ENCODE data around the gene NR6A1. TPM values are rescaled to one million over a fixed set of nuclear protein-coding genes. Genes with fewer than 3 reads are reported as not detected.

The NR6A1 gene
- total and polyA plus RNA-seq, 11 donors: 0.65 to 5.7 (median 1.6) TPM

- Histone ChIP-seq H3K27ac (no peak overlapping the region), H3K9me3 (peaks cover 0 to 3% (median 0%) of the 10 kb centered on the region in 12 donors), H3K36me3 (no peaks in the 10 kb centered on the region), H3K4me1 (peaks cover 0 to 13% (median 0%) of the 10 kb centered on the region in 12 donors), H3K27me3 (no peaks in the 10 kb centered on the region), H3K4me3 (no peak overlapping the region)
- WGBS, 4 donors: 81 to 90% (median 87%) methylated on average over 1 of the region's 1 CpG
- intact Hi-C loops (cut with DNase I): loop anchor here in 1 of 10 donors (10.0 kb wide), 1 partner anchor 154 kb away; no protein-coding TSS in a partner anchor
- no peak for ATAC-seq
- TF ChIP-seq CTCF (IDR thresholded peaks at IDR 0.05) (no peak), POLR2A (IDR thresholded peaks at IDR 0.05) (no peak)
- DNase-seq: no peak
These were observed 62.3 kb downstream of the NR6A1 start for GRCh38 chr9:124708633-124709291.

- ATAC-seq (no peak), DNase-seq (no peak)
- H3K27ac ChIP-seq: no peak overlapping the region
- intact Hi-C loops (cut with DNase I): loop anchor here in 1 of 10 donors (10.0 kb wide), 1 partner anchor 153 kb away; no protein-coding TSS in a partner anchor
- H3K4me1 ChIP-seq: peaks cover 0 to 13% (median 0%) of the 10 kb centered on the region in 12 donors
- no peaks in the 10 kb centered on the region for H3K27me3 ChIP-seq
- TF ChIP-seq CTCF (IDR thresholded peaks at IDR 0.05): no peak
- TF ChIP-seq POLR2A (IDR thresholded peaks at IDR 0.05): no peak
- H3K36me3 ChIP-seq: no peaks in the 10 kb centered on the region
- no peak overlapping the region for H3K4me3 ChIP-seq
- 72 to 91% (median 85%) methylated on average over 2 of the region's 2 CpGs for WGBS, 4 donors
- peaks cover 0 to 3% (median 0%) of the 10 kb centered on the region in 12 donors for H3K9me3 ChIP-seq
These were observed 63.0 kb downstream of the NR6A1 start for GRCh38 chr9:124708074-124708473.

- Histone ChIP-seq H3K9me3 (peaks cover 0 to 3% (median 0%) of the 10 kb centered on the region in 12 donors), H3K36me3 (no peaks in the 10 kb centered on the region), H3K4me1 (peaks cover 0 to 13% (median 0%) of the 10 kb centered on the region in 12 donors), H3K27ac (no peak overlapping the region), H3K4me3 (no peak overlapping the region), H3K27me3 (no peaks in the 10 kb centered on the region)
- 77 to 84% (median 80%) methylated on average over 3 of the region's 3 CpGs for WGBS, 4 donors
- intact Hi-C loops (cut with DNase I): loop anchor here in 1 of 10 donors (10.0 kb wide), 1 partner anchor 153 kb away; no protein-coding TSS in a partner anchor
- DNase-seq (no peak), ATAC-seq (no peak)
- TF ChIP-seq CTCF (IDR thresholded peaks at IDR 0.05) (no peak), POLR2A (IDR thresholded peaks at IDR 0.05) (no peak)
These were observed 63.4 kb downstream of the NR6A1 start for GRCh38 chr9:124707666-124708065.

GRCh38 chr9:124706685-124707084 lies 64.4 kb downstream of the NR6A1 start:
- whole genome bisulfite sequencing, 4 donors: 90 to 95% (median 92%) methylated on average over 7 of the region's 7 CpGs
- no peak for DNase-seq
- Histone ChIP-seq H3K9me3 (peaks cover 0 to 3% (median 0%) of the 10 kb centered on the region in 12 donors), H3K4me3 (no peak overlapping the region), H3K36me3 (no peaks in the 10 kb centered on the region), H3K27ac (no peak overlapping the region), H3K27me3 (no peaks in the 10 kb centered on the region), H3K4me1 (peaks cover 0 to 12% (median 0%) of the 10 kb centered on the region in 12 donors)
- TF ChIP-seq CTCF (IDR thresholded peaks at IDR 0.05): no peak
- TF ChIP-seq POLR2A (IDR thresholded peaks at IDR 0.05): no peak
- intact Hi-C loops (cut with DNase I): loop anchor here in 1 of 10 donors (10.0 kb wide), 1 partner anchor 152 kb away; no protein-coding TSS in a partner anchor
- no peak for ATAC-seq
